ENCODE data around the gene B3GALT4. TPM values are rescaled to one million over a fixed set of nuclear protein-coding genes. Genes with fewer than 3 reads are reported as not detected.
A peak's percentile ranks its signal among the peaks of the same experiment; 100 is the strongest.
"Not testable (repeated sequence)": the region's sequence is repeated elsewhere in the genome, so short reads cannot be mapped to it uniquely, and the experiment has no call there.

Gene B3GALT4
- total RNA-seq, 1 donor from 2014 or later: 15.9 TPM

DNA sequence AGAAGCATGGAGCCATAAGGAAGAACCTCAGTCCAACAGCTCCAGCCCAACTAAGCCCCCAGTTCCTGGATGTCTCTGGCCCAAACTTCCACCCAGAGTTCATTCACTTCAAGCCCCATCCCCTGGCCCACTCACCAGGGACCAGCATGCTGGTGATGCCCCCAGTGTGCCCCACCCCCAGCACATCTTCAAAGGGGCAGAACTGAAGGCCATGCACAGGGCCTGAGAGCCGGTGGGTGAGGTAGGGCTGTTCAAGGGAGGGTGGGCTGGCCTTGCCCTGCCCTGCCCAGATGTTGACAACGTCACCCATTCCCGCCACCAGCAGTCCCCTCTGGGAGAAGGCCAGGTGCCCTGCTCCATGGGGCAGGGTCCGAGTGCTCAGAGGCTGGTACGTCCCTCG lies 3.6 kb downstream of the B3GALT4 start:
- TF ChIP-seq, protein P1, sequence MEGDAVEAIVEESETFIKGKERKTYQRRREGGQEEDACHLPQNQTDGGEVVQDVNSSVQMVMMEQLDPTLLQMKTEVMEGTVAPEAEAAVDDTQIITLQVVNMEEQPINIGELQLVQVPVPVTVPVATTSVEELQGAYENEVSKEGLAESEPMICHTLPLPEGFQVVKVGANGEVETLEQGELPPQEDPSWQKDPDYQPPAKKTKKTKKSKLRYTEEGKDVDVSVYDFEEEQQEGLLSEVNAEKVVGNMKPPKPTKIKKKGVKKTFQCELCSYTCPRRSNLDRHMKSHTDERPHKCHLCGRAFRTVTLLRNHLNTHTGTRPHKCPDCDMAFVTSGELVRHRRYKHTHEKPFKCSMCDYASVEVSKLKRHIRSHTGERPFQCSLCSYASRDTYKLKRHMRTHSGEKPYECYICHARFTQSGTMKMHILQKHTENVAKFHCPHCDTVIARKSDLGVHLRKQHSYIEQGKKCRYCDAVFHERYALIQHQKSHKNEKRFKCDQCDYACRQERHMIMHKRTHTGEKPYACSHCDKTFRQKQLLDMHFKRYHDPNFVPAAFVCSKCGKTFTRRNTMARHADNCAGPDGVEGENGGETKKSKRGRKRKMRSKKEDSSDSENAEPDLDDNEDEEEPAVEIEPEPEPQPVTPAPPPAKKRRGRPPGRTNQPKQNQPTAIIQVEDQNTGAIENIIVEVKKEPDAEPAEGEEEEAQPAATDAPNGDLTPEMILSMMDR (IDR thresholded peaks at IDR 0.05): no peak
- no peaks in the 10 kb centered on the region for H3K27me3 ChIP-seq
- no peak for DNase-seq (ENCODE audit: low spot score in 2 of 2)
- H3K9me3 ChIP-seq: no peaks in the 10 kb centered on the region
- intact Hi-C loops (cut with DNase I): no loop called here
- no peak overlapping the region for H3K27ac ChIP-seq
- peaks cover 6 to 15% of the 10 kb centered on the region in 2 donors for H3K4me1 ChIP-seq
- H3K4me3 ChIP-seq: no peak overlapping the region
- H3K36me3 ChIP-seq: peaks cover 13 to 48% of the 10 kb centered on the region in 2 donors

DNA sequence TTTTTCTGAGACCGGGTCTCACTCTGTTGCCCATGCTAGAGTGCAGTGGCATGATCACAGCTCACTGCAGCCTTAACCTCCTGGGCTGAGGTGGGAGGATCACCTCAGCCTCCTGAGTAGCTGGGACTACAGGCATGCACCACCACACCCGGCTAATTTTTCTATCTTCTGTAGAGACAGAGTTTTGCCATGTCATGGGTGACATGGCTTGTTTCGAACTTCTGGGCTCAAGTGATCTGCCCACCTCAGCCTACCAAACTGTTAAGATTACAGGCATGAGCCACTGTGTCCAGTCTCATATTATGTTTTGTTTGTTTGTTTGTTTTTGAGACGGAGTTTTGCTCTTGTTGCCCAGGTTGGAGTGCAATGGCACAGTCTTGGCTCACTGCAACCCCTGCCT lies 8.3 kb downstream of the B3GALT4 start:
- DNase-seq (ENCODE audit: low spot score in 2 of 2); H3K4me3 ChIP-seq; H3K27ac ChIP-seq; H3K27me3 ChIP-seq; H3K9me3 ChIP-seq; intact Hi-C loops (cut with DNase I): not testable (repeated sequence)
- peaks cover 3 to 15% of the 10 kb centered on the region in 2 donors for H3K4me1 ChIP-seq
- H3K36me3 ChIP-seq: peaks cover 18 to 55% of the 10 kb centered on the region in 2 donors

DNA sequence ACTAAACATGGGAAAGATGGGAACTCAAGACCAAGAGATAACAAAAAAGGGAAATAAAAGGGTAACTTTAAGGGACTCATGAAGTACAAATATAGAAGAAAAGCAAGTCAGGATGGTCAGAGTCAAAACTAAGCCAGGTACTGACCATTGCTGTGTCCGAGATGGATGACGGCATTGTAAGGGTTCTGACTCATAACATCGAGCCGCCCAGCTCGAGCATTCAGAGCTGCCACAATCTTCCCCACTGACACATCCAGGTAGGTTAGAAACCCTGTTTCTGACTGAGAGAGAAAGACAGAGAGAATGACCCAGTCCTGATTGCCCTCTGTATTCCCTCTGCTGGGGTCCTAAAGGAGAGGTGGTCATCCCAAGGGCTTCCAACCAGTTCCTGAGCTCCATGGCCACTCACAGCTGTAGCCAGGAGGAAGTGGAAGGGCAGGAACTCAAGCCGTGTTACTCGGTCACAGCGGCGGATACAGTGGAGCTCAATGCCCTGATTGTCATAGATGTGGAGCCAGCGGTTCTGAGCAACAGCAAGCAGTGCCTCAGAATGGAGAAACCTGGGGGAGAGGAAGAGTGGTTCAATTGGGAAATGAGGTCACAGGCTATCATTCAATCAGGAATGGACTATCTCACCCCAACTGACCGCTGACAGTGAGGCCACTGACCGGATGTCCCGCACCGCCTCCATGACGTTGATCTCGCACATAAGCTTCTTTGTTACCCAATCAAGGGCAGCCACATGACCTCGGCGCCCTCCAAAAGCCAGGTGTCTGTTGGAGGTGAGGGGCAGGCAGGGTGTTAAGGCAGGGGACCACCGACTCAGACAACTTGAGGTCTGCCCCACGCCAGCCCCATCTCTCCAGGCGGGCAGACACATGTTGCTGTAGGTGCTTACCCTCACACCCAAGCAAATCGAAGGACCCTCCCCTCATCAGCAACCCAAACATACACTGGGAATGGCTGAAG lies 10.3 kb downstream of the B3GALT4 start:
- Histone ChIP-seq H3K36me3 (peaks cover 23 to 61% of the 10 kb centered on the region in 2 donors), H3K4me3 (peak overlapping the region in 1 of 2 donors; percentile 79), H3K27ac (no peak overlapping the region), H3K4me1 (peaks cover 3 to 20% of the 10 kb centered on the region in 2 donors), H3K9me3 (no peaks in the 10 kb centered on the region), H3K27me3 (no peaks in the 10 kb centered on the region)
- intact Hi-C loops (cut with DNase I): no loop called here
- DNase-seq (ENCODE audit: low spot score in 2 of 2): no peak
- TF ChIP-seq, protein P1 (IDR thresholded peaks at IDR 0.05): no peak

DNA sequence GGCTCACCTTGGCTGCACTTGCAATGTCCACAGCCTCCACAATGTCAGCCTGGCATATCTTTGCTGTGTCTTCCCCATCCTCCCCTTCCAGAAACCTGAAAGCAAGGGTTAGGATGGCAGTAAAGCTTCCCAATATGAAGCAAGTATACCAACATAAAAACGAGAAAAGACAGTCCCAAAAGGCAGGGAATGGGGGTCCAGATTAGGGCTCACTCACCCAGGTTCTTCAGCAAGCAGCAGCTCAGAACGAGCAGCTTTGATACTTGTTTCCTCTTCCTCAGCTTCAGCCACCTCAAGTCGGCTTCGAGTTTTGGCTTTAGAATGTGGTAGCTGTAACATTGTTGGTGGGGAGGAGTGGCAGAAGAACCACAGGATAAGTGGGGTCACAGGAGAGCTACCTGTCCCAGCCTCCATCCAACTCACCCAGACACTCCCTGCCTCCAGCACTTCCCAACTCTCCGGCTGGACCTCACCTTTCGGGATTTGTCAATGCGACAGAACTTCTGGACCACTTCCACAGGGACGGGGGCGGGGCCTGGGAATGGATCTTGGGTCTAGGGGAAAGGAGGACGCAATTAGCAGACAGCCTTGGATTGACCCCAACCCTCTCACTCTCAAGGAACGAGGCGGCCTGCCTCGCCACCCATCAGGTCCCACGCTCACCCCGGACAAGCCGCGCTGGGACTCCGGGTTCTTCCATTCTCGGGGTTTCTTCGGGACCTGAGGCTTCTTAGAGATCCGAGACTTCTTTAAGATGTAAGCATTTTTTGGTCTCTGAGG lies 11.4 kb downstream of the B3GALT4 start:
- Histone ChIP-seq H3K27me3 (no peaks in the 10 kb centered on the region), H3K4me3 (peak overlapping the region; percentile 79 to 80), H3K9me3 (no peaks in the 10 kb centered on the region), H3K4me1 (peaks cover 3 to 20% of the 10 kb centered on the region in 2 donors), H3K36me3 (peaks cover 24 to 62% of the 10 kb centered on the region in 2 donors), H3K27ac (peak overlapping the region; percentile 56 to 76)
- intact Hi-C loops (cut with DNase I): loop anchor here (1.0 kb wide), 1 partner anchor 11 kb away; the partner anchor contains the start of gene B3GALT4
- TF ChIP-seq, protein P1 (IDR thresholded peaks at IDR 0.05): no peak
- no peak for DNase-seq (ENCODE audit: low spot score in 2 of 2)

DNA sequence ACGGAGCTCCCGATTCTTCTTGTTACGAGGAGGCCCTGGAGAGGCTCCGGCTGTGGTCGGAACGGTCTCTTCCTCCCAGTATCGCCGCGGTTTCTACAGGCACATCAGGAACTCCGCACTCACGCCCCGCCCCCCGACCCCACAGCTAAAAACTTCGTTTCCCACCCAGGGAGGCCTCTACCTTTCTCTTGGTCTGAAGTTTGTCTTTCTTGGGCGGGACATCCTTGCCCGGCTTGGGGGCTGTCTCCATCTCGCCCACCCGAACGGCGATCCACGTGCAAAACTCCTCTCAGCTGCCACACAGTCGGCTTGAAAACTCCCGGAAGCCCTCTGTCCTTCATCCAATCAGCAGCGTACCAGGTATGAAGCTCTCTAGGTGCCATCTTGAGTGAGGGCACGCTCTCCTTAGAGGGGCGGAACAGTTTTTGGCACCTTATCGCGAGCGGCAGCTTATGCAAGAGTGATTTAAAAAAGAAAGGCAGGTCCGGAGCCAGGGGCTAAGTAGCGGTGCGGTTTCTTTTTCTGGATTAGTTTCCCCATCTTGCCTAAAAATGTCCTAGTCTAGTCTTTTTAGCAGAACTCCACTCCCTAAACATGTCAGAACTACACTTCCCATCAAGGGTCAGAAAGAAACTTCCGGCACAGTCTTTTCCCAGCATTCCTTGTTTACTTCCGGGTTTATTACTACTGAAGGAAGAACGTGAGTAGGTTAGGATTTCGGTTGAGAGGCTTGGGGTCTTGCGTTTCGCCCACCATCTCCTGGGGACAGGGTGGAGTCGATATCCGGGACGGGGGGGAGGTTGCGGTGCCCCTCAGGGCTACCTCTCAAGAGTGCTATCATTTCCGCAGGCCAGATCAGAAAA lies 12.2 kb downstream of the B3GALT4 start, which contains the start of the genes PFDN6 and WDR46:
Gene PFDN6 (plus strand): TSS at position 681 of the 863 bp plus-strand sequence. CDS start 256 bp downstream, outside the sequence.
Gene WDR46 (minus strand): TSS at position 319 of the 863 bp plus-strand sequence. CDS start 69 bp downstream, at position 250.
- peaks cover 29 to 64% of the 10 kb centered on the region in 2 donors for H3K36me3 ChIP-seq

More for the DNA sequence above, 12.2 kb downstream of the B3GALT4 start, which contains the start of the genes PFDN6 and WDR46:
- intact Hi-C loops (cut with DNase I): loop anchor here (1.0 kb wide), 5 partner anchors 10 to 102 kb away; partner anchors contain the start of genes B3GALT4, KIFC1, RING1 and VPS52
- peaks cover 3 to 20% of the 10 kb centered on the region in 2 donors for H3K4me1 ChIP-seq
- H3K4me3 ChIP-seq: peak within 1 kb of the TSS; percentile 79 to 80
- no peaks in the 10 kb centered on the region for H3K9me3 ChIP-seq
- H3K27ac ChIP-seq: peak within 1 kb of the TSS; percentile 56 to 76
- peak; percentile 45 to 92 for DNase-seq (ENCODE audit: low spot score in 2 of 2)
- TF ChIP-seq, protein P1 (IDR thresholded peaks at IDR 0.05): no peak
- no peaks in the 10 kb centered on the region for H3K27me3 ChIP-seq

All from ascending aorta (tissue), 2 donors.